Measurements from ENCODE around the gene SHC3.

- no peak for TF ChIP-seq CTCF (conservative IDR thresholded peaks at IDR 0.05 in 1 of 2, IDR thresholded peaks at IDR 0.05 in 1 of 2; ENCODE audit: low read depth in 1 of 2, low read length in 2 of 2)
- no peak for TF ChIP-seq EZH2 (IDR thresholded peaks at IDR 0.05; ENCODE audit: low read length, missing control alignments)
Observed at GRCh38 chr9:89014153-89014552, 164.5 kb downstream of the SHC3 start.
